WTC11 (cell line): ENCODE results near the gene CBX1.

Experiments used
- JUN ChIP-seq: sonication (generic); formaldehyde crosslinking; IDR thresholded peaks from 2 replicates; pipeline ENCODE4 v1.8.0; 2023; ENCODE audit warnings: mild to moderate bottlenecking, missing genetic modification reagents
- NR2C2 ChIP-seq: sonication (generic); formaldehyde crosslinking; IDR thresholded peaks from 2 replicates; pipeline ENCODE4 v1.8.0; 2022; ENCODE audit warnings: mild to moderate bottlenecking, missing genetic modification reagents
- SP1 ChIP-seq: sonication (generic); formaldehyde crosslinking; conservative IDR thresholded peaks from 2 replicates; pipeline ENCODE4 v1.8.1; 2022; ENCODE audit warnings: missing genetic modification reagents
- ZNF121 ChIP-seq: sonication (generic); formaldehyde crosslinking; IDR thresholded peaks from 2 replicates; pipeline ENCODE4 v1.8.0; 2023; ENCODE audit warnings: missing genetic modification reagents
- ZNF317 ChIP-seq: sonication (generic); formaldehyde crosslinking; IDR thresholded peaks from 2 replicates; pipeline ENCODE4 v1.8.1; 2023; ENCODE audit warnings: low read depth, mild to moderate bottlenecking, moderate library complexity, missing genetic modification reagents, borderline replicate concordance
- TF ChIP-seq, protein P1 (sequence below): fragments of 200-600 bp; IDR thresholded peaks from 2 replicates; pipeline ENCODE4 v1.8.0; 2022; ENCODE audit warnings: antibody characterized with exemption
- TF ChIP-seq, protein P2 (sequence below): sonication (generic); formaldehyde crosslinking; IDR thresholded peaks from 2 replicates; pipeline ENCODE4 v1.8.1; 2023; ENCODE audit warnings: mild to moderate bottlenecking, missing genetic modification reagents, borderline replicate concordance

DNA sequence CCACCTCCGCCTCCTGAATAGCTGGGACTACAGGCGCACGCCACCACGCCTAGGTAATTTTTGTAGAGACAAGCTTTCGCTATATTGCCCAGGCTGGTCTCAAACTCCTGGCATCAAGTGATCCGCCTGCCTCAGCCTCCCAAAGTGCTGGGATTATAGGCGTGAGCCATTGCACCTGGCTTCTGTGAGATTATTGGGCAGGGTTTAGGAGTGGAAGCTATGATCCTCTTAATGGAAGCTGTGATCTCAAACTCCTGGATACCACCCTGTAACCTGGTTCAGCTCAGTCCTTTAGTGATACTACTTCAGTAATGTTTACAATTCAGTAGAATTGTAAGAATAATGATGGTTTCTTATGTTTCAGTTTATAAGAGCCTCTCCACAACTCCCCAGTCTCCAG, 39.0 kb downstream of the CBX1 start:
- TF ChIP-seq, protein P1, sequence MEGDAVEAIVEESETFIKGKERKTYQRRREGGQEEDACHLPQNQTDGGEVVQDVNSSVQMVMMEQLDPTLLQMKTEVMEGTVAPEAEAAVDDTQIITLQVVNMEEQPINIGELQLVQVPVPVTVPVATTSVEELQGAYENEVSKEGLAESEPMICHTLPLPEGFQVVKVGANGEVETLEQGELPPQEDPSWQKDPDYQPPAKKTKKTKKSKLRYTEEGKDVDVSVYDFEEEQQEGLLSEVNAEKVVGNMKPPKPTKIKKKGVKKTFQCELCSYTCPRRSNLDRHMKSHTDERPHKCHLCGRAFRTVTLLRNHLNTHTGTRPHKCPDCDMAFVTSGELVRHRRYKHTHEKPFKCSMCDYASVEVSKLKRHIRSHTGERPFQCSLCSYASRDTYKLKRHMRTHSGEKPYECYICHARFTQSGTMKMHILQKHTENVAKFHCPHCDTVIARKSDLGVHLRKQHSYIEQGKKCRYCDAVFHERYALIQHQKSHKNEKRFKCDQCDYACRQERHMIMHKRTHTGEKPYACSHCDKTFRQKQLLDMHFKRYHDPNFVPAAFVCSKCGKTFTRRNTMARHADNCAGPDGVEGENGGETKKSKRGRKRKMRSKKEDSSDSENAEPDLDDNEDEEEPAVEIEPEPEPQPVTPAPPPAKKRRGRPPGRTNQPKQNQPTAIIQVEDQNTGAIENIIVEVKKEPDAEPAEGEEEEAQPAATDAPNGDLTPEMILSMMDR, result no peak
- no peak for TF ChIP-seq ZNF121 (CRISPR knock-in tag)
- TF ChIP-seq, protein P2, sequence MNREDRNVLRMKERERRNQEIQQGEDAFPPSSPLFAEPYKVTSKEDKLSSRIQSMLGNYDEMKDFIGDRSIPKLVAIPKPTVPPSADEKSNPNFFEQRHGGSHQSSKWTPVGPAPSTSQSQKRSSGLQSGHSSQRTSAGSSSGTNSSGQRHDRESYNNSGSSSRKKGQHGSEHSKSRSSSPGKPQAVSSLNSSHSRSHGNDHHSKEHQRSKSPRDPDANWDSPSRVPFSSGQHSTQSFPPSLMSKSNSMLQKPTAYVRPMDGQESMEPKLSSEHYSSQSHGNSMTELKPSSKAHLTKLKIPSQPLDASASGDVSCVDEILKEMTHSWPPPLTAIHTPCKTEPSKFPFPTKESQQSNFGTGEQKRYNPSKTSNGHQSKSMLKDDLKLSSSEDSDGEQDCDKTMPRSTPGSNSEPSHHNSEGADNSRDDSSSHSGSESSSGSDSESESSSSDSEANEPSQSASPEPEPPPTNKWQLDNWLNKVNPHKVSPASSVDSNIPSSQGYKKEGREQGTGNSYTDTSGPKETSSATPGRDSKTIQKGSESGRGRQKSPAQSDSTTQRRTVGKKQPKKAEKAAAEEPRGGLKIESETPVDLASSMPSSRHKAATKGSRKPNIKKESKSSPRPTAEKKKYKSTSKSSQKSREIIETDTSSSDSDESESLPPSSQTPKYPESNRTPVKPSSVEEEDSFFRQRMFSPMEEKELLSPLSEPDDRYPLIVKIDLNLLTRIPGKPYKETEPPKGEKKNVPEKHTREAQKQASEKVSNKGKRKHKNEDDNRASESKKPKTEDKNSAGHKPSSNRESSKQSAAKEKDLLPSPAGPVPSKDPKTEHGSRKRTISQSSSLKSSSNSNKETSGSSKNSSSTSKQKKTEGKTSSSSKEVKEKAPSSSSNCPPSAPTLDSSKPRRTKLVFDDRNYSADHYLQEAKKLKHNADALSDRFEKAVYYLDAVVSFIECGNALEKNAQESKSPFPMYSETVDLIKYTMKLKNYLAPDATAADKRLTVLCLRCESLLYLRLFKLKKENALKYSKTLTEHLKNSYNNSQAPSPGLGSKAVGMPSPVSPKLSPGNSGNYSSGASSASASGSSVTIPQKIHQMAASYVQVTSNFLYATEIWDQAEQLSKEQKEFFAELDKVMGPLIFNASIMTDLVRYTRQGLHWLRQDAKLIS (CRISPR knock-in tag), result no peak
- no peak for TF ChIP-seq ZNF317 (CRISPR knock-in tag)
- TF ChIP-seq SP1, result no peak
- TF ChIP-seq JUN, result no peak
- no peak for TF ChIP-seq NR2C2 (CRISPR knock-in tag)
